Type B pancreatic cell (in vitro differentiated cells): ENCODE data around the gene STH. TPM values are rescaled to one million over a fixed set of nuclear protein-coding genes. Genes with fewer than 3 reads are reported as not detected.

Source experiments
- DNase-seq: peaks from one replicate; pipeline ENCODE4 v3.0.0; 2021; ENCODE audit warnings: mixed read lengths; ENCODE audit not compliant: unreplicated experiment; ENCODE audit errors: extremely low spot score
- H3K27ac Mint-ChIP-seq: 2 replicates; pipeline ENCODE4 v1.8.0; 2021; ENCODE audit warnings: mild to moderate bottlenecking, mixed read lengths
- H3K27me3 Mint-ChIP-seq: 2 replicates; pipeline ENCODE4 v1.8.0; 2021; ENCODE audit warnings: mixed read lengths
- H3K36me3 Mint-ChIP-seq: 2 replicates; pipeline ENCODE4 v1.8.0; 2021; ENCODE audit warnings: mixed read lengths
- H3K4me1 Mint-ChIP-seq: one replicate; pipeline ENCODE4 v1.8.0; 2021; ENCODE audit warnings: mixed read lengths; ENCODE audit not compliant: unreplicated experiment
- H3K4me3 Mint-ChIP-seq: 2 replicates; pipeline ENCODE4 v1.8.0; 2021; ENCODE audit warnings: mild to moderate bottlenecking, mixed read lengths
- H3K9me3 Mint-ChIP-seq: 2 replicates; pipeline ENCODE4 v1.8.0; 2021; ENCODE audit warnings: mixed read lengths
- total RNA-seq: library from RNA; stranded (reverse); gene quantifications from 2 replicates; pipeline ENCODE4 v1.2.1, GENCODE V29; 2021; ENCODE audit warnings: low replicate concordance
- TF ChIP-seq, protein P1 (sequence below): fragments of 200-600 bp; sonication (generic); conservative IDR thresholded peaks from 2 replicates; pipeline ENCODE4 v1.5.0; 2021; ENCODE audit warnings: antibody characterized with exemption, mild to moderate bottlenecking

STH gene
- total RNA-seq, 1 donor from 2014 or later: not detected

DNA sequence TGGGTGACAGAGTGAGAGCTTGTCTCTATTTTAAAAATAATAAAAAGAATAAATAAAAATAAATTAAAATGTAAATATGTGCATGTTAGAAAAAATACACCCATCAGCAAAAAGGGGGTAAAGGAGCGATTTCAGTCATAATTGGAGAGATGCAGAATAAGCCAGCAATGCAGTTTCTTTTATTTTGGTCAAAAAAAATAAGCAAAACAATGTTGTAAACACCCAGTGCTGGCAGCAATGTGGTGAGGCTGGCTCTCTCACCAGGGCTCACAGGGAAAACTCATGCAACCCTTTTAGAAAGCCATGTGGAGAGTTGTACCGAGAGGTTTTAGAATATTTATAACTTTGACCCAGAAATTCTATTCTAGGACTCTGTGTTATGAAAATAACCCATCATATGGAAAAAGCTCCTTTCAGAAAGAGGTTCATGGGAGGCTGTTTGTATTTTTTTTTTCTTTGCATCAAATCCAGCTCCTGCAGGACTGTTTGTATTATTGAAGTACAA, 8.5 kb downstream of the STH start:
- Mint-ChIP-seq H3K9me3 (no peaks in the 10 kb centered on the region), H3K36me3 (no peaks in the 10 kb centered on the region), H3K27ac (no peak overlapping the region), H3K27me3 (no peaks in the 10 kb centered on the region), H3K4me3 (no peak overlapping the region), H3K4me1 (no peaks in the 10 kb centered on the region)
- DNase-seq: no peak
- TF ChIP-seq, protein P1, sequence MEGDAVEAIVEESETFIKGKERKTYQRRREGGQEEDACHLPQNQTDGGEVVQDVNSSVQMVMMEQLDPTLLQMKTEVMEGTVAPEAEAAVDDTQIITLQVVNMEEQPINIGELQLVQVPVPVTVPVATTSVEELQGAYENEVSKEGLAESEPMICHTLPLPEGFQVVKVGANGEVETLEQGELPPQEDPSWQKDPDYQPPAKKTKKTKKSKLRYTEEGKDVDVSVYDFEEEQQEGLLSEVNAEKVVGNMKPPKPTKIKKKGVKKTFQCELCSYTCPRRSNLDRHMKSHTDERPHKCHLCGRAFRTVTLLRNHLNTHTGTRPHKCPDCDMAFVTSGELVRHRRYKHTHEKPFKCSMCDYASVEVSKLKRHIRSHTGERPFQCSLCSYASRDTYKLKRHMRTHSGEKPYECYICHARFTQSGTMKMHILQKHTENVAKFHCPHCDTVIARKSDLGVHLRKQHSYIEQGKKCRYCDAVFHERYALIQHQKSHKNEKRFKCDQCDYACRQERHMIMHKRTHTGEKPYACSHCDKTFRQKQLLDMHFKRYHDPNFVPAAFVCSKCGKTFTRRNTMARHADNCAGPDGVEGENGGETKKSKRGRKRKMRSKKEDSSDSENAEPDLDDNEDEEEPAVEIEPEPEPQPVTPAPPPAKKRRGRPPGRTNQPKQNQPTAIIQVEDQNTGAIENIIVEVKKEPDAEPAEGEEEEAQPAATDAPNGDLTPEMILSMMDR: no peak

DNA sequence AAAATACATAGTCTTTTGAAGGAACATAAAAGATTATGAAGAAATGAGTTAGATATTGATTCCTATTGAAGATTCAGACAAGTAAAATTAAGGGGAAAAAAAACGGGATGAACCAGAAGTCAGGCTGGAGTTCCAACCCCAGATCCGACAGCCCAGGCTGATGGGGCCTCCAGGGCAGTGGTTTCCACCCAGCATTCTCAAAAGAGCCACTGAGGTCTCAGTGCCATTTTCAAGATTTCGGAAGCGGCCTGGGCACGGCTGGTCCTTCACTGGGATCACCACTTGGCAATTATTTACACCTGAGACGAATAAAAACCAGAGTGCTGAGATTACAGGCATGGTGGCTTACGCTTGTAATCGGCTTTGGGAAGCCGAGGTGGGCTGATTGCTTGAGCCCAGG, 9.5 kb downstream of the STH start:
- no peak overlapping the region for H3K27ac Mint-ChIP-seq
- peaks cover 1% of the 10 kb centered on the region for H3K4me1 Mint-ChIP-seq

GRCh38 chr17:46009681-46010596, 10.9 kb downstream of the STH start:
- DNase-seq: no peak
- peaks cover 4% of the 10 kb centered on the region for H3K4me1 Mint-ChIP-seq
- no peaks in the 10 kb centered on the region for H3K27me3 Mint-ChIP-seq
- no peaks in the 10 kb centered on the region for H3K9me3 Mint-ChIP-seq
- no peak overlapping the region for H3K27ac Mint-ChIP-seq
- no peak overlapping the region for H3K4me3 Mint-ChIP-seq
- H3K36me3 Mint-ChIP-seq: no peaks in the 10 kb centered on the region
- TF ChIP-seq, protein P1: no peak

More for the DNA sequence above, 9.5 kb downstream of the STH start:
- H3K4me3 Mint-ChIP-seq: no peak overlapping the region
- H3K27me3 Mint-ChIP-seq: no peaks in the 10 kb centered on the region
- H3K9me3 Mint-ChIP-seq: no peaks in the 10 kb centered on the region
- TF ChIP-seq, protein P1: no peak
- H3K36me3 Mint-ChIP-seq: no peaks in the 10 kb centered on the region
- DNase-seq: no peak

DNA sequence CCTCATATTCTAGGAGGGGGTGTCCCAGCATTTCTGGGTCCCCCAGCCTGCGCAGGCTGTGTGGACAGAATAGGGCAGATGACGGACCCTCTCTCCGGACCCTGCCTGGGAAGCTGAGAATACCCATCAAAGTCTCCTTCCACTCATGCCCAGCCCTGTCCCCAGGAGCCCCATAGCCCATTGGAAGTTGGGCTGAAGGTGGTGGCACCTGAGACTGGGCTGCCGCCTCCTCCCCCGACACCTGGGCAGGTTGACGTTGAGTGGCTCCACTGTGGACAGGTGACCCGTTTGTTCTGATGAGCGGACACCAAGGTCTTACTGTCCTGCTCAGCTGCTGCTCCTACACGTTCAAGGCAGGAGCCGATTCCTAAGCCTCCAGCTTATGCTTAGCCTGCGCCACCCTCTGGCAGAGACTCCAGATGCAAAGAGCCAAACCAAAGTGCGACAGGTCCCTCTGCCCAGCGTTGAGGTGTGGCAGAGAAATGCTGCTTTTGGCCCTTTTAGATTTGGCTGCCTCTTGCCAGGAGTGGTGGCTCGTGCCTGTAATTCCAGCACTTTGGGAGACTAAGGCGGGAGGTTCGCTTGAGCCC, 11.6 kb downstream of the STH start:
- no peaks in the 10 kb centered on the region for H3K9me3 Mint-ChIP-seq
- peaks cover 4% of the 10 kb centered on the region for H3K4me1 Mint-ChIP-seq
- TF ChIP-seq, protein P1: no peak
- no peak overlapping the region for H3K4me3 Mint-ChIP-seq
- no peaks in the 10 kb centered on the region for H3K36me3 Mint-ChIP-seq
- no peak for DNase-seq
- H3K27me3 Mint-ChIP-seq: no peaks in the 10 kb centered on the region
- H3K27ac Mint-ChIP-seq: no peak overlapping the region

DNA sequence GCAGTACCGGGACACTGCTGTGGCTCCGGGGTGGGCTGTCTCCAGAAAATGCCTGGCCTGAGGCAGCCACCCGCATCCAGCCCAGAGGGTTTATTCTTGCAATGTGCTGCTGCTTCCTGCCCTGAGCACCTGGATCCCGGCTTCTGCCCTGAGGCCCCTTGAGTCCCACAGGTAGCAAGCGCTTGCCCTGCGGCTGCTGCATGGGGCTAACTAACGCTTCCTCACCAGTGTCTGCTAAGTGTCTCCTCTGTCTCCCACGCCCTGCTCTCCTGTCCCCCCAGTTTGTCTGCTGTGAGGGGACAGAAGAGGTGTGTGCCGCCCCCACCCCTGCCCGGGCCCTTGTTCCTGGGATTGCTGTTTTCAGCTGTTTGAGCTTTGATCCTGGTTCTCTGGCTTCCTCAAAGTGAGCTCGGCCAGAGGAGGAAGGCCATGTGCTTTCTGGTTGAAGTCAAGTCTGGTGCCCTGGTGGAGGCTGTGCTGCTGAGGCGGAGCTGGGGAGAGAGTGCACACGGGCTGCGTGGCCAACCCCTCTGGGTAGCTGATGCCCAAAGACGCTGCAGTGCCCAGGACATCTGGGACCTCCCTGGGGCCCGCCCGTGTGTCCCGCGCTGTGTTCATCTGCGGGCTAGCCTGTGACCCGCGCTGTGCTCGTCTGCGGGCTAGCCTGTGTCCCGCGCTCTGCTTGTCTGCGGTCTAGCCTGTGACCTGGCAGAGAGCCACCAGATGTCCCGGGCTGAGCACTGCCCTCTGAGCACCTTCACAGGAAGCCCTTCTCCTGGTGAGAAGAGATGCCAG, 12.9 kb downstream of the STH start:
- H3K27ac Mint-ChIP-seq: no peak overlapping the region
- TF ChIP-seq, protein P1: no peak
- H3K4me3 Mint-ChIP-seq: no peak overlapping the region
- no peaks in the 10 kb centered on the region for H3K36me3 Mint-ChIP-seq
- peaks cover 4% of the 10 kb centered on the region for H3K4me1 Mint-ChIP-seq
- no peaks in the 10 kb centered on the region for H3K9me3 Mint-ChIP-seq
- no peak for DNase-seq
- H3K27me3 Mint-ChIP-seq: no peaks in the 10 kb centered on the region
